HL-60 (cell line): ENCODE measurements around the gene KRT4.

ENCODE experiments used
- DNase-seq, 2 experiments: peaks; one replicate each; pipeline ENCODE4 v3.0.0-alpha.2; 2010 to 2020; ENCODE audit warnings: low read depth in 1 of 2, low spot score in 1 of 2
- H3K27ac ChIP-seq: fragments of 250-450 bp; sonication (Bioruptor Pico); replicated peaks from 2 replicates; pipeline ENCODE4 v1.5.1; 2020; ENCODE audit warnings: mild to moderate bottlenecking, moderate library complexity
- H3K27me3 ChIP-seq: fragments of 250-450 bp; sonication (Bioruptor Pico); 2 replicates; pipeline ENCODE4 v1.5.1; 2021; ENCODE audit warnings: mild to moderate bottlenecking, moderate library complexity; ENCODE audit not compliant: insufficient read depth, poor library complexity, severe bottlenecking
- H3K4me3 ChIP-seq: replicated peaks from 2 replicates; pipeline ENCODE4 v1.5.1; 2011; ENCODE audit warnings: mild to moderate bottlenecking, control low read depth, low read length; ENCODE audit not compliant: insufficient read depth
- CTCF ChIP-seq: IDR thresholded peaks from one replicate; pipeline ENCODE4 v1.5.1; 2011; ENCODE audit warnings: low read length, control low read depth, inconsistent platforms; ENCODE audit not compliant: insufficient read depth
- GABPA ChIP-seq: IDR thresholded peaks from 2 replicates; pipeline ENCODE4 v1.6.1; 2012; ENCODE audit warnings: low read depth
- POLR2AphosphoS5 ChIP-seq: IDR thresholded peaks from 2 replicates; pipeline ENCODE4 v1.6.1; 2012; ENCODE audit warnings: low read depth
- REST ChIP-seq: IDR thresholded peaks from 2 replicates; pipeline ENCODE4 v1.6.1; 2012; ENCODE audit warnings: low read depth; ENCODE audit not compliant: insufficient replicate concordance
- SPI1 ChIP-seq: IDR thresholded peaks from 2 replicates; pipeline ENCODE4 v1.6.1; 2012; ENCODE audit warnings: low read depth, mild to moderate bottlenecking, borderline replicate concordance

KRT4 gene

GRCh38 chr12:52771088-52771487 is 42.8 kb downstream of the KRT4 start:
- Histone ChIP-seq H3K4me3 (no peak overlapping the region), H3K27ac (no peak overlapping the region), H3K27me3 (peaks cover 5% of the 10 kb centered on the region)
- TF ChIP-seq POLR2AphosphoS5 = no peak
- TF ChIP-seq REST = no peak
- no peak for TF ChIP-seq SPI1
- DNase-seq = no peak

GRCh38 chr12:52769946-52770345 is 44.0 kb downstream of the KRT4 start:
- DNase-seq = no peak
- no peak for TF ChIP-seq SPI1
- TF ChIP-seq GABPA = no peak
- TF ChIP-seq CTCF = no peak
- TF ChIP-seq POLR2AphosphoS5 = no peak
- TF ChIP-seq REST = no peak
- Histone ChIP-seq H3K27ac (no peak overlapping the region), H3K4me3 (no peak overlapping the region), H3K27me3 (no peaks in the 10 kb centered on the region)

- no peak for DNase-seq
- TF ChIP-seq GABPA = no peak
- no peak for TF ChIP-seq SPI1
- TF ChIP-seq POLR2AphosphoS5 = no peak
- no peak for TF ChIP-seq CTCF
- TF ChIP-seq REST = no peak
- Histone ChIP-seq H3K4me3 (no peak overlapping the region), H3K27ac (no peak overlapping the region), H3K27me3 (no peaks in the 10 kb centered on the region)
Observed at GRCh38 chr12:52769354-52769753, 44.6 kb downstream of the KRT4 start.
